ENCODE data around the gene PAQR5.

Gene PAQR5

GRCh38 chr15:69373406-69373805 lies 74.7 kb downstream of the PAQR5 start:
- Histone ChIP-seq H3K9me3 (ENCODE audit: insufficient read depth, low read length) (no peaks in the 10 kb centered on the region), H3K4me3 (ENCODE audit: insufficient read depth, low read length, poor library complexity, severe bottlenecking) (no peak overlapping the region), H4K20me1 (ENCODE audit: low read depth, low read length) (no peaks in the 10 kb centered on the region), H3F3A (ENCODE audit: insufficient read depth) (no peaks in the 10 kb centered on the region), H3K4me2 (ENCODE audit: low read depth, low read length, poor library complexity, severe bottlenecking) (no peak overlapping the region), H3K79me2 (ENCODE audit: insufficient read depth, low read length) (no peaks in the 10 kb centered on the region), H3K27ac (ENCODE audit: low read depth, low read length) (no peak overlapping the region), H3K9ac (ENCODE audit: low read length) (no peak overlapping the region), H2AFZ (ENCODE audit: low read depth, low read length, severe bottlenecking) (no peak overlapping the region), H3K27me3 (ENCODE audit: low read length) (no peaks in the 10 kb centered on the region), H3K36me3 (ENCODE audit: low read length) (no peaks in the 10 kb centered on the region), H3K9me2 (replicated peaks; ENCODE audit: insufficient read depth, low read length) (no peaks in the 10 kb centered on the region)
- TF ChIP-seq, protein P1, sequence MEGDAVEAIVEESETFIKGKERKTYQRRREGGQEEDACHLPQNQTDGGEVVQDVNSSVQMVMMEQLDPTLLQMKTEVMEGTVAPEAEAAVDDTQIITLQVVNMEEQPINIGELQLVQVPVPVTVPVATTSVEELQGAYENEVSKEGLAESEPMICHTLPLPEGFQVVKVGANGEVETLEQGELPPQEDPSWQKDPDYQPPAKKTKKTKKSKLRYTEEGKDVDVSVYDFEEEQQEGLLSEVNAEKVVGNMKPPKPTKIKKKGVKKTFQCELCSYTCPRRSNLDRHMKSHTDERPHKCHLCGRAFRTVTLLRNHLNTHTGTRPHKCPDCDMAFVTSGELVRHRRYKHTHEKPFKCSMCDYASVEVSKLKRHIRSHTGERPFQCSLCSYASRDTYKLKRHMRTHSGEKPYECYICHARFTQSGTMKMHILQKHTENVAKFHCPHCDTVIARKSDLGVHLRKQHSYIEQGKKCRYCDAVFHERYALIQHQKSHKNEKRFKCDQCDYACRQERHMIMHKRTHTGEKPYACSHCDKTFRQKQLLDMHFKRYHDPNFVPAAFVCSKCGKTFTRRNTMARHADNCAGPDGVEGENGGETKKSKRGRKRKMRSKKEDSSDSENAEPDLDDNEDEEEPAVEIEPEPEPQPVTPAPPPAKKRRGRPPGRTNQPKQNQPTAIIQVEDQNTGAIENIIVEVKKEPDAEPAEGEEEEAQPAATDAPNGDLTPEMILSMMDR (IDR thresholded peaks at IDR 0.05; ENCODE audit: insufficient read depth, low read length, poor library complexity, severe bottlenecking), result no peak
- TF ChIP-seq EZH2phosphoT487 (conservative IDR thresholded peaks at IDR 0.05; ENCODE audit: low read length), result no peak

GRCh38 chr15:69375151-69375790 lies 76.6 kb downstream of the PAQR5 start:
- no peak overlapping the region for H2AFZ ChIP-seq (ENCODE audit: low read depth, low read length, severe bottlenecking)
- H3F3A ChIP-seq (ENCODE audit: insufficient read depth), result no peaks in the 10 kb centered on the region
- H3K27ac ChIP-seq (ENCODE audit: low read depth, low read length), result no peak overlapping the region
- H3K36me3 ChIP-seq (ENCODE audit: low read length), result no peaks in the 10 kb centered on the region
- H3K9ac ChIP-seq (ENCODE audit: low read length), result no peak overlapping the region
- no peak for TF ChIP-seq EZH2phosphoT487 (conservative IDR thresholded peaks at IDR 0.05; ENCODE audit: low read length)
- TF ChIP-seq, protein P1 (IDR thresholded peaks at IDR 0.05; ENCODE audit: insufficient read depth, low read length, poor library complexity, severe bottlenecking), result no peak
- no peaks in the 10 kb centered on the region for H3K79me2 ChIP-seq (ENCODE audit: insufficient read depth, low read length)
- H3K9me2 ChIP-seq (replicated peaks; ENCODE audit: insufficient read depth, low read length), result no peaks in the 10 kb centered on the region
- no peaks in the 10 kb centered on the region for H3K27me3 ChIP-seq (ENCODE audit: low read length)
- no peak overlapping the region for H3K4me3 ChIP-seq (ENCODE audit: insufficient read depth, low read length, poor library complexity, severe bottlenecking)
- no peak overlapping the region for H3K4me2 ChIP-seq (ENCODE audit: low read depth, low read length, poor library complexity, severe bottlenecking)
- H3K9me3 ChIP-seq (ENCODE audit: insufficient read depth, low read length), result no peaks in the 10 kb centered on the region
- no peaks in the 10 kb centered on the region for H4K20me1 ChIP-seq (ENCODE audit: low read depth, low read length)

GRCh38 chr15:69377216-69377970 lies 78.7 kb downstream of the PAQR5 start:
- Histone ChIP-seq H2AFZ (ENCODE audit: low read depth, low read length, severe bottlenecking) (no peak overlapping the region), H3K79me2 (ENCODE audit: insufficient read depth, low read length) (no peaks in the 10 kb centered on the region), H3K4me2 (ENCODE audit: low read depth, low read length, poor library complexity, severe bottlenecking) (no peak overlapping the region), H3K27me3 (ENCODE audit: low read length) (no peaks in the 10 kb centered on the region), H3K27ac (ENCODE audit: low read depth, low read length) (no peak overlapping the region), H3K9me3 (ENCODE audit: insufficient read depth, low read length) (no peaks in the 10 kb centered on the region), H3F3A (ENCODE audit: insufficient read depth) (no peaks in the 10 kb centered on the region), H3K9ac (ENCODE audit: low read length) (no peak overlapping the region), H3K9me2 (replicated peaks; ENCODE audit: insufficient read depth, low read length) (no peaks in the 10 kb centered on the region), H3K4me3 (ENCODE audit: insufficient read depth, low read length, poor library complexity, severe bottlenecking) (no peak overlapping the region), H3K36me3 (ENCODE audit: low read length) (no peaks in the 10 kb centered on the region), H4K20me1 (ENCODE audit: low read depth, low read length) (no peaks in the 10 kb centered on the region)
- no peak for TF ChIP-seq EZH2phosphoT487 (conservative IDR thresholded peaks at IDR 0.05; ENCODE audit: low read length)
- TF ChIP-seq, protein P1 (IDR thresholded peaks at IDR 0.05; ENCODE audit: insufficient read depth, low read length, poor library complexity, severe bottlenecking), result no peak
